ENCODE data around the gene UQCRFS1. TPM values are rescaled to one million over a fixed set of nuclear protein-coding genes. Genes with fewer than 3 reads are reported as not detected.

UQCRFS1 gene
- total RNA-seq, 1 experiment from 2014 or later, result 60.6 TPM

- Histone ChIP-seq H3K4me2 (ENCODE audit: low read length) (no peak overlapping the region), H3K9me3 (ENCODE audit: low read length) (no peaks in the 10 kb centered on the region), H2AFZ (ENCODE audit: low read length) (no peak overlapping the region), H3K27me3 (ENCODE audit: low read length) (no peaks in the 10 kb centered on the region), H3K9ac (ENCODE audit: low read length) (no peak overlapping the region), H3K9me2 (replicated peaks; ENCODE audit: low read length) (no peaks in the 10 kb centered on the region), H3K4me3 (ENCODE audit: low read length) (no peak overlapping the region), H3K27ac (ENCODE audit: low read length) (no peak overlapping the region), H3K79me2 (ENCODE audit: low read length) (no peaks in the 10 kb centered on the region), H4K20me1 (ENCODE audit: low read length) (no peaks in the 10 kb centered on the region), H3K4me1 (ENCODE audit: insufficient read depth, low read length) (no peaks in the 10 kb centered on the region), H3K36me3 (ENCODE audit: low read depth, low read length) (no peaks in the 10 kb centered on the region), H3F3A (ENCODE audit: low read length, unreplicated experiment) (no peaks in the 10 kb centered on the region)
- no peak for TF ChIP-seq EZH2 (IDR thresholded peaks at IDR 0.05; ENCODE audit: low read length, unreplicated experiment)
- no peak for TF ChIP-seq CTCF (conservative IDR thresholded peaks at IDR 0.05; ENCODE audit: low read depth, low read length)
- no peak for TF ChIP-seq EZH2phosphoT487 (IDR thresholded peaks at IDR 0.05; ENCODE audit: borderline replicate concordance, low read length)
- ChIA-PET POLR2A (ENCODE audit: unreplicated experiment) (no interaction called here), CTCF (no interaction called here)
- DNase-seq, result no peak
- ATAC-seq, result no peak
- intact Hi-C loops (cut with micrococcal nuclease), result no loop called here
- BruUV-seq (replicated peaks), result no TSS peak
Observed at GRCh38 chr19:29171525-29171924, 41.4 kb downstream of the UQCRFS1 start.

- intact Hi-C loops (cut with micrococcal nuclease), result no loop called here
- Histone ChIP-seq H3K9me3 (ENCODE audit: low read length) (no peaks in the 10 kb centered on the region), H3K9ac (ENCODE audit: low read length) (no peak overlapping the region), H3K4me1 (ENCODE audit: insufficient read depth, low read length) (no peaks in the 10 kb centered on the region), H3K9me2 (replicated peaks; ENCODE audit: low read length) (no peaks in the 10 kb centered on the region), H3K27me3 (ENCODE audit: low read length) (no peaks in the 10 kb centered on the region), H3F3A (ENCODE audit: low read length, unreplicated experiment) (no peaks in the 10 kb centered on the region), H3K79me2 (ENCODE audit: low read length) (no peaks in the 10 kb centered on the region), H3K4me3 (ENCODE audit: low read length) (no peak overlapping the region), H2AFZ (ENCODE audit: low read length) (no peak overlapping the region), H3K4me2 (ENCODE audit: low read length) (no peak overlapping the region), H4K20me1 (ENCODE audit: low read length) (no peaks in the 10 kb centered on the region), H3K36me3 (ENCODE audit: low read depth, low read length) (no peaks in the 10 kb centered on the region), H3K27ac (ENCODE audit: low read length) (no peak overlapping the region)
- no peak for TF ChIP-seq EZH2 (IDR thresholded peaks at IDR 0.05; ENCODE audit: low read length, unreplicated experiment)
- TF ChIP-seq EZH2phosphoT487 (IDR thresholded peaks at IDR 0.05; ENCODE audit: borderline replicate concordance, low read length), result no peak
- no peak for TF ChIP-seq CTCF (conservative IDR thresholded peaks at IDR 0.05; ENCODE audit: low read depth, low read length)
- POLR2A ChIA-PET (ENCODE audit: unreplicated experiment), result no interaction called here
- ATAC-seq (no peak), DNase-seq (no peak)
- no TSS peak for BruUV-seq (replicated peaks)
- CTCF ChIA-PET, result no interaction called here
Observed at GRCh38 chr19:29170554-29170953, 42.4 kb downstream of the UQCRFS1 start.

GRCh38 chr19:29162694-29163093 lies 50.3 kb downstream of the UQCRFS1 start:
- POLR2A ChIA-PET (ENCODE audit: unreplicated experiment), result no interaction called here
- Histone ChIP-seq H2AFZ (ENCODE audit: low read length) (no peak overlapping the region), H3K9me2 (replicated peaks; ENCODE audit: low read length) (no peaks in the 10 kb centered on the region), H3K4me1 (ENCODE audit: insufficient read depth, low read length) (no peaks in the 10 kb centered on the region), H3K27ac (ENCODE audit: low read length) (no peak overlapping the region), H3K27me3 (ENCODE audit: low read length) (no peaks in the 10 kb centered on the region), H3K36me3 (ENCODE audit: low read depth, low read length) (no peaks in the 10 kb centered on the region), H3K9me3 (ENCODE audit: low read length) (no peaks in the 10 kb centered on the region), H3K79me2 (ENCODE audit: low read length) (no peaks in the 10 kb centered on the region), H4K20me1 (ENCODE audit: low read length) (no peaks in the 10 kb centered on the region), H3K9ac (ENCODE audit: low read length) (no peak overlapping the region), H3K4me3 (ENCODE audit: low read length) (no peak overlapping the region), H3K4me2 (ENCODE audit: low read length) (no peak overlapping the region), H3F3A (ENCODE audit: low read length, unreplicated experiment) (no peaks in the 10 kb centered on the region)
- intact Hi-C loops (cut with micrococcal nuclease), result no loop called here
- no peak for ATAC-seq
- CTCF ChIA-PET, result no interaction called here
- DNase-seq, result no peak
- BruUV-seq (replicated peaks), result no TSS peak
- TF ChIP-seq CTCF (conservative IDR thresholded peaks at IDR 0.05; ENCODE audit: low read depth, low read length) (no peak), EZH2phosphoT487 (IDR thresholded peaks at IDR 0.05; ENCODE audit: borderline replicate concordance, low read length) (no peak), EZH2 (IDR thresholded peaks at IDR 0.05; ENCODE audit: low read length, unreplicated experiment) (no peak)
